COLO829 (cell line): ENCODE results near the gene ZNF319.
"Not testable (repeated sequence)": the region's sequence is repeated elsewhere in the genome, so short reads cannot be mapped to it uniquely, and the experiment has no call there.

ENCODE experiments used
- DNase-seq: peaks from one replicate; pipeline ENCODE4 v3.0.0; 2012; ENCODE audit warnings: low spot score

Gene ZNF319

GRCh38 chr16:58021661-58022551 is 21.4 kb upstream of the ZNF319 start:
- no peak for DNase-seq

- no peak for DNase-seq
Measured at GRCh38 chr16:58020628-58021521, 20.4 kb upstream of the ZNF319 start.

GRCh38 chr16:58019866-58020538 is 19.5 kb upstream of the ZNF319 start:
- DNase-seq: no peak

- DNase-seq: no peak
Measured at GRCh38 chr16:58018803-58019202, 18.3 kb upstream of the ZNF319 start.

- no peak for DNase-seq
Measured at GRCh38 chr16:58016840-58017446, 16.5 kb upstream of the ZNF319 start.

GRCh38 chr16:58013201-58013956 is 12.9 kb upstream of the ZNF319 start:
- DNase-seq: no peak

- no peak for DNase-seq
Measured at GRCh38 chr16:58012481-58012880, 12.0 kb upstream of the ZNF319 start.

GRCh38 chr16:58011652-58012051 is 11.2 kb upstream of the ZNF319 start:
- DNase-seq: no peak

- no peak for DNase-seq
Measured at GRCh38 chr16:58010886-58011285, 10.4 kb upstream of the ZNF319 start.

- no peak for DNase-seq
Measured at GRCh38 chr16:58009856-58010416, 9.5 kb upstream of the ZNF319 start.

GRCh38 chr16:58004736-58005135 is 4.3 kb upstream of the ZNF319 start:
- DNase-seq: not testable (repeated sequence)

GRCh38 chr16:58002936-58003335 is 2.5 kb upstream of the ZNF319 start:
- no peak for DNase-seq

GRCh38 chr16:58002416-58002800 is 1.9 kb upstream of the ZNF319 start:
- DNase-seq: no peak

- no peak for DNase-seq
Measured at GRCh38 chr16:58001781-58002415, 1.4 kb upstream of the ZNF319 start.

- peak; percentile 85 for DNase-seq
Measured at GRCh38 chr16:58000706-58001676, 519 bp upstream of the ZNF319 start, which contains the start of gene USB1. Gene USB1 (plus strand): TSS chr16:58001407. CDS start chr16:58001484, 77 bp downstream.

- no peak for DNase-seq
Measured at GRCh38 chr16:57999366-57999970, 1.0 kb downstream of the ZNF319 start.

- no peak for DNase-seq
Measured at GRCh38 chr16:57998992-57999365, 1.5 kb downstream of the ZNF319 start.

GRCh38 chr16:57998486-57998885 is 2.0 kb downstream of the ZNF319 start:
- no peak for DNase-seq
